ENCODE data around the gene LMBRD1. TPM values are rescaled to one million over a fixed set of nuclear protein-coding genes. Genes with fewer than 3 reads are reported as not detected.
"Not testable (repeated sequence)": the region's sequence is repeated elsewhere in the genome, so short reads cannot be mapped to it uniquely, and the experiment has no call there.

Gene LMBRD1
- total RNA-seq, 1 donor from 2014 or later = 24.9 TPM

- no peak for DNase-seq (ENCODE audit: low read depth)
- no peak overlapping the region for H3K4me3 ChIP-seq (ENCODE audit: low read depth, low read length)
- TF ChIP-seq, protein P1, sequence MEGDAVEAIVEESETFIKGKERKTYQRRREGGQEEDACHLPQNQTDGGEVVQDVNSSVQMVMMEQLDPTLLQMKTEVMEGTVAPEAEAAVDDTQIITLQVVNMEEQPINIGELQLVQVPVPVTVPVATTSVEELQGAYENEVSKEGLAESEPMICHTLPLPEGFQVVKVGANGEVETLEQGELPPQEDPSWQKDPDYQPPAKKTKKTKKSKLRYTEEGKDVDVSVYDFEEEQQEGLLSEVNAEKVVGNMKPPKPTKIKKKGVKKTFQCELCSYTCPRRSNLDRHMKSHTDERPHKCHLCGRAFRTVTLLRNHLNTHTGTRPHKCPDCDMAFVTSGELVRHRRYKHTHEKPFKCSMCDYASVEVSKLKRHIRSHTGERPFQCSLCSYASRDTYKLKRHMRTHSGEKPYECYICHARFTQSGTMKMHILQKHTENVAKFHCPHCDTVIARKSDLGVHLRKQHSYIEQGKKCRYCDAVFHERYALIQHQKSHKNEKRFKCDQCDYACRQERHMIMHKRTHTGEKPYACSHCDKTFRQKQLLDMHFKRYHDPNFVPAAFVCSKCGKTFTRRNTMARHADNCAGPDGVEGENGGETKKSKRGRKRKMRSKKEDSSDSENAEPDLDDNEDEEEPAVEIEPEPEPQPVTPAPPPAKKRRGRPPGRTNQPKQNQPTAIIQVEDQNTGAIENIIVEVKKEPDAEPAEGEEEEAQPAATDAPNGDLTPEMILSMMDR (conservative IDR thresholded peaks at IDR 0.05; ENCODE audit: low read depth, low read length) = no peak
These were observed 4.4 kb upstream of the LMBRD1 start for GRCh38 chr6:69801225-69801624.

DNA sequence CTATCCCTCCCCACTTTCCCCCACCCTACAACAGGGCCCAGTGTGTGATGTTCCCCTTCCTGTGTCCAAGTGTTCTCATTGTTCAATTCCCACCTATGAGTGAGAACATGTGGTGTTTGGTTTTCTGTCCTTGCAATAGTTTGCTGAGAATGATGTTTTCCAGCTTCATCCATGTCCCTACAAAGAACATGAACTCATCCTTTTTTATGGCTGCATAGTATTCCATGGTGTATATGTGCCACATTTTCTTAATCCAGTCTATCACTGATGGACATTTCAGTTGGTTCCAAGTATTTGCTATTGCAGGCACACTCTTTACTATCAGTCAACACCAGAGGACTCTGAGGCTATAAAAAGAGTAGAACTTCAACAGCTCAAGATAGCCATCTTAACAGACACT is 2.0 kb upstream of the LMBRD1 start:
- not testable (repeated sequence) for H3K4me3 ChIP-seq (ENCODE audit: low read depth, low read length); DNase-seq (ENCODE audit: low read depth)

- TF ChIP-seq, protein P1 (conservative IDR thresholded peaks at IDR 0.05; ENCODE audit: low read depth, low read length) = no peak
- no peak for DNase-seq (ENCODE audit: low read depth)
- H3K4me3 ChIP-seq (ENCODE audit: low read depth, low read length) = peak overlapping the region; percentile 82
These were observed 653 bp downstream of the LMBRD1 start for GRCh38 chr6:69796073-69796641.

- peak overlapping the region; percentile 82 for H3K4me3 ChIP-seq (ENCODE audit: low read depth, low read length)
- TF ChIP-seq, protein P1 (conservative IDR thresholded peaks at IDR 0.05; ENCODE audit: low read depth, low read length) = no peak
- no peak for DNase-seq (ENCODE audit: low read depth)
These were observed 1.2 kb downstream of the LMBRD1 start for GRCh38 chr6:69795469-69796072.

DNA sequence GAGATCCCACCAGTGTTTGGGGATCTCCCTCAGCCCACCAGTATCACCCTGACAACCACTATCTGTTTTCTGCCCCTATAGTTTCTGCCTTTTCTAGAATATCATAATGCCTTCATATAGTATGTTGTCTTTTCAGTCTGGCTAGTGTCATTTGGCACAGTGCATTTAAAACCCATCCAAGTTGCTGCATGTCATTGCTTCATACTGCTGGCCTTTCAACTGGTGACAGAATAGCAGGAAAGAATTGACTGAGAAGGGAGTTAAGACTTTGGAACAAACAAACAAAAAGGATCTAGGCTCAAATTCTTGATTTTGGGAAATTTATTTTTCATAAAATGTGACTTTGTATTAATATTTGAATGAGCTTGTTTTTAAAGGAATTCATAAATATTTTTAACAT is 4.5 kb downstream of the LMBRD1 start:
- TF ChIP-seq, protein P1 (conservative IDR thresholded peaks at IDR 0.05; ENCODE audit: low read depth, low read length) = no peak
- H3K4me3 ChIP-seq (ENCODE audit: low read depth, low read length) = no peak overlapping the region
- no peak for DNase-seq (ENCODE audit: low read depth)

DNA sequence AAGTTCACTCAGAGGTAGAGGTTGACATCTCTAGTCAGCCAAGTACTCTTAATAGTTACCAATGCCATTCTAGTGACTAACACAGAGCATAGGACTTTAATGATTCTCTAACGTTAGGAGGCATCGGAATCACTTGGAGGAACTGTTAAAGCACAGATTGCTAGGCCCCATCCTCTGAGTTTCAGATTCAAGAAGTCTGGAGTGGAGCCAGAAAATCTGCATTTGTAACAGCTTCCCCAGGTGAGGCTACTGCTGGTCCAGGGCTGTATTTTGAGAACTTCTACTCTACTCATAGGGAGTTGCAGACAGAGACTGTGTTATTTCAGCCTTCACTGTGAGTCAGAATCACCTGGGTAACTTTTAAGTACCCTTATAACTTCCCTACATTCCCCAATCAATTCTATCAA is 5.7 kb downstream of the LMBRD1 start:
- H3K4me3 ChIP-seq (ENCODE audit: low read depth, low read length) = no peak overlapping the region

DNA sequence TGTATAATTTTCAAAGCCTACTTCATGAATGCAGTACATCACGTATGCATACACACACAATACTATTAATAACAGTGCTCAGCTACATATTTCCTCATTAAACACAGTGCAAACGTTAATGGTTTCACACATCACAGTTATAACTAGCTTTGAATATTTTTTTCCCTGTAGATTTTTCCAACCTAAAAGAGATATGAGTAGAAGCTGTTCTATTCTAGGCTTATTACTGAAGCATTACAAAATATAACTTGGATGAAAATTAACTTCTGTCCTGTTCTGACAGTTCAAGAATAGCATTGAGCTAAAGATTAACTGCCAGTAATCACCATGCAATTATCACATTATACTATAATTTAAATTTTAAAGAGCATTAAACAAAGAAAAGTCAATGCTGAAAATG is 6.2 kb downstream of the LMBRD1 start:
- DNase-seq (ENCODE audit: low read depth) = no peak
- H3K4me3 ChIP-seq (ENCODE audit: low read depth, low read length) = no peak overlapping the region
- TF ChIP-seq, protein P1 (conservative IDR thresholded peaks at IDR 0.05; ENCODE audit: low read depth, low read length) = no peak

More for the DNA sequence above, 5.7 kb downstream of the LMBRD1 start:
- DNase-seq (ENCODE audit: low read depth) = peak; percentile 72
- TF ChIP-seq, protein P1 (conservative IDR thresholded peaks at IDR 0.05; ENCODE audit: low read depth, low read length) = no peak

Data from epithelial cell of proximal tubule (primary cell).